Tongue (tissue), 2 donors: Measurements from ENCODE around the gene RETREG3. TPM values are rescaled to one million over a fixed set of nuclear protein-coding genes. Genes with fewer than 3 reads are reported as not detected.

Source experiments
- DNase-seq: peaks from one replicate; pipeline ENCODE4 v3.0.0-alpha.2; 2015
- total RNA-seq: library from RNA; depleted of rRNA; stranded (reverse); fragments of >200 nt; gene quantifications from one replicate; pipeline ENCODE4 v1.2.3, GENCODE V29; 2014

RETREG3 gene
- total RNA-seq, 1 donor from 2014 or later: 52.6 TPM

DNA sequence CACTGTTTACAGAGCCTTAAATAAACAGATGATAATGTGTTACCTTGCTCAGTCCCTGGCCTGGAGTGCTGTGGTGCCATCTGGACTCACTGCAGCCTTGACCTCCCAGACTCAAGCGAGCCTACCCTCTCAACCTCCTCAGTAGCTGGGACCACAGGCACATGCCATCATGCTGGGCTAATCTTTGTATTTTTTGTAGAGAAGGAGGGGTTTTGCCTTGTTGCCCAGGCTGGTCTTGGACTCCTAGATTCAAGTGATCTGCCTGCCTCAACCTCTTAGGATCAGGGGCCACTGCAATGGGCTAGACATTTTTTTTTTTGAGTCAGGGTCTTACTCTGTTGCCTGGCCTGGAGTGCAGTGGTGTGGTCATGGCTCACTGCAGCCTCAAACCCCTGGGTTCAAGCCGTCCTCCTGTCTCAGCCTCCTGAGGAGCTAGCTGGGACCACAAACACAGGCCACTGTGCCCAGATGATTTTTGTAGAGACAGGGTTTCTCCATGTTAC lies 78.2 kb downstream of the RETREG3 start:
- no peak for DNase-seq

Other genes starting within 250 kb of the RETREG3 start
- 158 TPM for gene STAT3, start 220.9 kb downstream of the RETREG3 start, total RNA-seq
- gene CAVIN1, start 186.1 kb downstream of the RETREG3 start, total RNA-seq: 336 TPM
- 69.5 TPM for gene ATP6V0A1, start 150.5 kb downstream of the RETREG3 start, total RNA-seq
- 31.9 TPM for gene NAGLU, start 73.1 kb downstream of the RETREG3 start, total RNA-seq
- 0.21 TPM for gene HSD17B1, start 56.5 kb downstream of the RETREG3 start, total RNA-seq
- 20.4 TPM for gene COASY, start 47.2 kb downstream of the RETREG3 start, total RNA-seq
- gene MLX, start 42.3 kb downstream of the RETREG3 start, total RNA-seq: 30.2 TPM
- gene PSMC3IP, start 31.6 kb downstream of the RETREG3 start, total RNA-seq: 3.0 TPM
- 21.1 TPM for gene TUBG1, start 309 bp upstream of the RETREG3 start, total RNA-seq
- gene TUBG2, start 49.9 kb upstream of the RETREG3 start, total RNA-seq: 6.2 TPM
- gene PLEKHH3, start 67.6 kb upstream of the RETREG3 start, total RNA-seq: 38.9 TPM
- 1.5 TPM for gene CCR10, start 72.5 kb upstream of the RETREG3 start, total RNA-seq
- 14.7 TPM for gene CNTNAP1, start 73.2 kb upstream of the RETREG3 start, total RNA-seq
- 35.6 TPM for gene EZH1, start 135.7 kb upstream of the RETREG3 start, total RNA-seq
- 11.9 TPM for gene RAMP2, start 151.9 kb upstream of the RETREG3 start, total RNA-seq
- 40.3 TPM for gene VPS25, start 164.1 kb upstream of the RETREG3 start, total RNA-seq
- not detected for gene WNK4, start 171.2 kb upstream of the RETREG3 start, total RNA-seq
- 50.7 TPM for gene COA3, start 189.3 kb upstream of the RETREG3 start, total RNA-seq
- not detected for gene CNTD1, start 189.5 kb upstream of the RETREG3 start, total RNA-seq
- 68.7 TPM for gene BECN1, start 214.9 kb upstream of the RETREG3 start, total RNA-seq
- 48.5 TPM for gene PSME3, start 224.0 kb upstream of the RETREG3 start, total RNA-seq
- gene AOC2, start 235.2 kb upstream of the RETREG3 start, total RNA-seq: 1.4 TPM
- gene AOC3, start 241.8 kb upstream of the RETREG3 start, total RNA-seq: 23.0 TPM